Panc1 (cell line): ENCODE measurements around the gene STARD10. TPM values are rescaled to one million over a fixed set of nuclear protein-coding genes. Genes with fewer than 3 reads are reported as not detected.

Source experiments
- ATAC-seq: fragments of 200-7000 bp; cut with Tn5 transposase; 2 replicates; pipeline ENCODE4 v1.9.1; 2020; ENCODE audit warnings: mild to moderate bottlenecking, moderate library complexity
- BruUV-seq: library from RNA; stranded (reverse); fragments of 400-500 nt; replicated peaks from 2 replicates; lab custom pipeline; 2021; lab: Mats Ljungman, UMichigan
- CTCF ChIA-PET: fragments of 300-600 bp; sonication (Branson Sonifier 250); formaldehyde crosslinking; loops from one replicate; lab custom pipeline; 2022; ENCODE audit warnings: antibody characterized with exemption; lab: Charles Lee
- POLR2A ChIA-PET: fragments of 300-600 bp; sonication (Branson Sonifier 250); formaldehyde crosslinking; loops from one replicate; lab custom pipeline; 2022; ENCODE audit warnings: antibody characterized with exemption; lab: Charles Lee
- DNase-seq: peaks from one replicate; pipeline ENCODE4 v3.0.0-alpha.2; 2010; ENCODE audit warnings: low read depth, low spot score
- H3K27ac ChIP-seq: 2 replicates; pipeline ENCODE4 v1.5.1; 2011; ENCODE audit warnings: mild to moderate bottlenecking, low read length, inconsistent platforms
- H3K27me3 ChIP-seq: fragments of 200-500 bp; sonication (Bioruptor generic); 2 replicates; pipeline ENCODE4 v1.6.0; 2014; ENCODE audit warnings: low read length, inconsistent platforms; ENCODE audit not compliant: control insufficient read depth, insufficient read depth
- H3K36me3 ChIP-seq: fragments of 200-500 bp; sonication (Bioruptor generic); 2 replicates; pipeline ENCODE4 v1.5.1; 2014; ENCODE audit warnings: inconsistent platforms, mild to moderate bottlenecking, low read length, moderate library complexity; ENCODE audit not compliant: control insufficient read depth, insufficient read depth
- H3K4me1 ChIP-seq: 2 replicates; pipeline ENCODE4 v1.5.1; 2011; ENCODE audit warnings: inconsistent platforms, mild to moderate bottlenecking, low read length, moderate library complexity; ENCODE audit not compliant: control insufficient read depth, insufficient read depth
- H3K4me3 ChIP-seq, 2 experiments: 2 replicates each; pipeline ENCODE4 v1.5.1; 2011 to 2012; ENCODE audit warnings: low read depth in 2 of 2, low read length in 2 of 2, mild to moderate bottlenecking in 2 of 2, inconsistent platforms in 1 of 2, moderate library complexity in 1 of 2
- H3K9me3 ChIP-seq: fragments of 200-500 bp; sonication (Bioruptor generic); 2 replicates; pipeline ENCODE4 v1.5.1; 2014; ENCODE audit warnings: low read depth, mild to moderate bottlenecking, inconsistent platforms, low read length, moderate library complexity; ENCODE audit not compliant: control insufficient read depth, insufficient read depth
- CTCF ChIP-seq: fragments of 450-650 bp; IDR thresholded peaks from 2 replicates; pipeline ENCODE4 v1.5.1; 2017; ENCODE audit warnings: mild to moderate bottlenecking
- POLR2AphosphoS5 ChIP-seq: IDR thresholded peaks from 2 replicates; pipeline ENCODE4 v1.6.1; 2012; ENCODE audit warnings: mild to moderate bottlenecking, low read depth, low read length, moderate library complexity
- REST ChIP-seq, 2 experiments: IDR thresholded peaks; 2 replicates each; pipeline ENCODE4 v1.6.1; 2011 to 2012; ENCODE audit warnings: low read depth in 2 of 2, control low read depth in 1 of 2, low read length in 1 of 2, mild to moderate bottlenecking in 1 of 2, moderate library complexity in 1 of 2; ENCODE audit not compliant: insufficient read depth in 1 of 2
- SIN3A ChIP-seq: IDR thresholded peaks from 2 replicates; pipeline ENCODE4 v1.6.1; 2012; ENCODE audit warnings: low read depth, mild to moderate bottlenecking, low read length, moderate library complexity, borderline replicate concordance; ENCODE audit not compliant: insufficient read depth
- TCF7L2 ChIP-seq: IDR thresholded peaks from 2 replicates; pipeline ENCODE4 v1.6.1; 2011; ENCODE audit warnings: mild to moderate bottlenecking, low read depth, low read length, inconsistent platforms
- in situ Hi-C: cut with HindIII; loops from 2 replicates; pipeline ENCODE4 v1.10.0; 2016; ENCODE audit warnings: low sequenced_read_pairs, low pct_unique_long_range_greater_than_20kb
- intact Hi-C: fragments of 100-400 bp; cut with micrococcal nuclease; formaldehyde crosslinking; loops from one replicate; pipeline ENCODE4 v1.10.0; 2022; ENCODE audit not compliant: unreplicated experiment
- total RNA-seq: library from RNA; stranded (reverse); gene quantifications from one replicate; pipeline ENCODE4 v1.2.1, GENCODE V29; 2021; ENCODE audit not compliant: unreplicated experiment

Gene STARD10
- total RNA-seq, 1 experiment from 2014 or later = 32.1 TPM

- in situ Hi-C loops = no loop called here
- Histone ChIP-seq H3K9me3 (no peaks in the 10 kb centered on the region), H3K27ac (peak overlapping the region; percentile 74; the same call in 1 of the 2 replicates), H3K27me3 (no peaks in the 10 kb centered on the region), H3K36me3 (peaks cover 6% of the 10 kb centered on the region; the same call in 1 of the 2 replicates), H3K4me1 (peaks cover 17% of the 10 kb centered on the region), H3K4me3 (no peak overlapping the region)
- intact Hi-C loops = no loop called here
- ATAC-seq (no peak), DNase-seq (no peak)
- ChIA-PET POLR2A (no interaction called here), CTCF (no interaction called here)
- no TSS peak for BruUV-seq
- TF ChIP-seq SIN3A (no peak), REST (IDR thresholded peaks at IDR 0.05; ENCODE audit: insufficient read depth in 1 of 2, low read depth in 2 of 2, low read length in 1 of 2) (no peak), CTCF (no peak), TCF7L2 (no peak), POLR2AphosphoS5 (no peak)
Measured at GRCh38 chr11:72753341-72754148, 40.3 kb downstream of the STARD10 start.

- H3K9me3 ChIP-seq = no peaks in the 10 kb centered on the region
- no peaks in the 10 kb centered on the region for H3K27me3 ChIP-seq
- DNase-seq = peak; percentile 32
- TF ChIP-seq SIN3A (peak; percentile 69; the same call in 1 of the 2 replicates), TCF7L2 (no peak), POLR2AphosphoS5 (peak; percentile 47; the same call in 1 of the 2 replicates), REST (IDR thresholded peaks at IDR 0.05; ENCODE audit: insufficient read depth in 1 of 2, low read depth in 2 of 2, low read length in 1 of 2) (no peak), CTCF (no peak)
- H3K27ac ChIP-seq = peak within 1 kb of the TSS; percentile 87
- intact Hi-C loops (no loop called here), in situ Hi-C loops (no loop called here)
- BruUV-seq = no TSS peak
- peaks cover 6% of the 10 kb centered on the region; the same call in 1 of the 2 replicates for H3K36me3 ChIP-seq
- H3K4me3 ChIP-seq = peak within 1 kb of the TSS; percentile 84 to 89
- POLR2A ChIA-PET = no interaction called here
- ATAC-seq = peak; percentile 91
- H3K4me1 ChIP-seq = peaks cover 17% of the 10 kb centered on the region
- CTCF ChIA-PET = interaction anchor here (0.6 to 1.0 kb wide), 3 partner anchors 27 to 126 kb away, joined by 5 to 10 read pairs (median 5); no protein-coding TSS in a partner anchor
Measured at GRCh38 chr11:72752088-72752914, 41.5 kb downstream of the STARD10 start, which contains the start of gene ARAP1. TSS of gene ARAP1 (minus strand) at chr11:72752408. CDS start at chr11:72727128, 25,280 bp downstream.
